HepG2 (cell line): ENCODE data around the gene TK2.
A peak's percentile ranks its signal among the peaks of the same experiment; 100 is the strongest.

Experiments
- BHLHE40 ChIP-seq: IDR thresholded peaks from 2 replicates; pipeline ENCODE4 v1.6.1; 2011; ENCODE audit warnings: low read length, improper control_type of control experiment
- EP300 ChIP-seq, 3 experiments: sonication (generic) in 1 of 3; formaldehyde crosslinking in 1 of 3; IDR thresholded peaks; 2 replicates each; pipeline versions ENCODE4 v1.5.1 to v1.6.1; 2011 to 2020; ENCODE audit warnings: low read depth in 2 of 3, low read length in 2 of 3, borderline replicate concordance in 1 of 3, improper control_type of control experiment in 1 of 3, mild to moderate bottlenecking in 1 of 3, missing genetic modification reagents in 1 of 3, moderate library complexity in 1 of 3
- POLR2A ChIP-seq, 2 experiments: IDR thresholded peaks; 2 replicates each; pipeline ENCODE4 v1.6.1; 2011; ENCODE audit warnings: low read depth in 2 of 2, low read length in 2 of 2, mild to moderate bottlenecking in 1 of 2, moderate library complexity in 1 of 2; ENCODE audit not compliant: insufficient read depth in 1 of 2
- TAF1 ChIP-seq: sonication (generic); formaldehyde crosslinking; IDR thresholded peaks from 2 replicates; pipeline ENCODE4 v1.4.0; 2020; ENCODE audit warnings: missing genetic modification reagents
- YY1 ChIP-seq: IDR thresholded peaks from 2 replicates; pipeline ENCODE4 v1.6.1; 2011; ENCODE audit warnings: low read length, low read depth, moderate library complexity, mild to moderate bottlenecking; ENCODE audit not compliant: insufficient read depth, insufficient replicate concordance
- ZFX ChIP-seq: sonication (generic); formaldehyde crosslinking; IDR thresholded peaks from 2 replicates; pipeline ENCODE4 v1.4.0; 2020; ENCODE audit warnings: mild to moderate bottlenecking, low read depth, missing genetic modification reagents, moderate library complexity
- ZNF12 ChIP-seq: sonication (generic); formaldehyde crosslinking; IDR thresholded peaks from 2 replicates; pipeline ENCODE4 v1.5.0; 2020; ENCODE audit warnings: missing genetic modification reagents
- ZNF563 ChIP-seq: sonication (generic); formaldehyde crosslinking; IDR thresholded peaks from 2 replicates; pipeline ENCODE4 v1.8.0; 2022; ENCODE audit warnings: mild to moderate bottlenecking, moderate library complexity, missing genetic modification reagents
- ZSCAN30 ChIP-seq: sonication (generic); formaldehyde crosslinking; IDR thresholded peaks from 2 replicates; pipeline ENCODE4 v1.5.0; 2020; ENCODE audit warnings: mild to moderate bottlenecking, missing genetic modification reagents
- TF ChIP-seq, protein P1 (sequence below): IDR thresholded peaks from 2 replicates; pipeline ENCODE4 v1.6.1; 2016; ENCODE audit warnings: low read depth, borderline replicate concordance
- TF ChIP-seq, protein P2 (sequence below): sonication (generic); formaldehyde crosslinking; IDR thresholded peaks from 2 replicates; pipeline ENCODE4 v1.5.0; 2020; ENCODE audit warnings: mild to moderate bottlenecking, missing genetic modification reagents, moderate library complexity
- TF ChIP-seq, protein P3 (sequence below): sonication (generic); formaldehyde crosslinking; IDR thresholded peaks from 2 replicates; pipeline ENCODE4 v1.5.1; 2020; ENCODE audit warnings: missing genetic modification reagents, mild to moderate bottlenecking, borderline replicate concordance

DNA sequence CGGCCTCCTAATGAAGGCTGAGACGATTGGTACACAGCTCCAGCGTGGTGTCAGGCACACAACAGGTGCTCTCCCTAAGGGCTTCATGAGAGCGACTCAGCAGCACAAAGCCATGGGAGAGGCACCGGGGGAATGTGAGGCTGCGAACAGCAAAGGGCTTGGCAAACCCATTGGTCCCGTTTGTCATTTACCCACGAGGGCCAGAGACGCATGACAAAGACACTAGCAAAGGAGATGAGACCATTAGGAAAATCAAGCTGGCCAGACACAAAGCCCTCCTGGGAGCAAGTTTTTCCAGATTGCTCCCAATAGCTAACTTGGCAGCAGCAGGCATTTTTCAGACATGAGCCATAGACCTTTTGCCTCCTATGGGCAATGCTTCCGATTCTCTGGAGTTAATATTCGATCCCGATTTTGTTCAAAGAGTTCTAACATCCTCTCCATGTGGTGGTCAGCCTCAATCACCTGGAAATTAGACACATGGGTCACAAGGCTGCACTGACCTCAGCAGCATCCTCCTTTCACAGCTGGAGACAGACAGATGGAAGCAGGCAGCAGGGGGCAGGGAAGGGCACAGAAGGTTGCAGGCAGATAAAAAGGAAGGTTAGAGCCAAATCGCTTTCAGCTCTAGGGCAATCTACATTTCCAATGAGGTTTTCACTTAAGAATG lies 38.2 kb downstream of the TK2 start:
- no peak for TF ChIP-seq BHLHE40
- no peak for TF ChIP-seq ZNF563 (CRISPR knock-in tag)
- TF ChIP-seq, protein P1, sequence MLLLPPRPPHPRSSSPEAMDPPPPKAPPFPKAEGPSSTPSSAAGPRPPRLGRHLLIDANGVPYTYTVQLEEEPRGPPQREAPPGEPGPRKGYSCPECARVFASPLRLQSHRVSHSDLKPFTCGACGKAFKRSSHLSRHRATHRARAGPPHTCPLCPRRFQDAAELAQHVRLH (CRISPR knock-in tag), result no peak
- no peak for TF ChIP-seq TAF1 (CRISPR knock-in tag)
- TF ChIP-seq POLR2A (IDR thresholded peaks at IDR 0.05; ENCODE audit: insufficient read depth in 1 of 2, low read depth in 2 of 2, low read length in 2 of 2), result no peak
- no peak for TF ChIP-seq ZSCAN30 (CRISPR knock-in tag)
- TF ChIP-seq, protein P2, sequence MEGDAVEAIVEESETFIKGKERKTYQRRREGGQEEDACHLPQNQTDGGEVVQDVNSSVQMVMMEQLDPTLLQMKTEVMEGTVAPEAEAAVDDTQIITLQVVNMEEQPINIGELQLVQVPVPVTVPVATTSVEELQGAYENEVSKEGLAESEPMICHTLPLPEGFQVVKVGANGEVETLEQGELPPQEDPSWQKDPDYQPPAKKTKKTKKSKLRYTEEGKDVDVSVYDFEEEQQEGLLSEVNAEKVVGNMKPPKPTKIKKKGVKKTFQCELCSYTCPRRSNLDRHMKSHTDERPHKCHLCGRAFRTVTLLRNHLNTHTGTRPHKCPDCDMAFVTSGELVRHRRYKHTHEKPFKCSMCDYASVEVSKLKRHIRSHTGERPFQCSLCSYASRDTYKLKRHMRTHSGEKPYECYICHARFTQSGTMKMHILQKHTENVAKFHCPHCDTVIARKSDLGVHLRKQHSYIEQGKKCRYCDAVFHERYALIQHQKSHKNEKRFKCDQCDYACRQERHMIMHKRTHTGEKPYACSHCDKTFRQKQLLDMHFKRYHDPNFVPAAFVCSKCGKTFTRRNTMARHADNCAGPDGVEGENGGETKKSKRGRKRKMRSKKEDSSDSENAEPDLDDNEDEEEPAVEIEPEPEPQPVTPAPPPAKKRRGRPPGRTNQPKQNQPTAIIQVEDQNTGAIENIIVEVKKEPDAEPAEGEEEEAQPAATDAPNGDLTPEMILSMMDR (CRISPR knock-in tag), result peak; percentile 38; the same call in 1 of the 2 replicates
- TF ChIP-seq ZNF12, result no peak
- no peak for TF ChIP-seq EP300 (IDR thresholded peaks at IDR 0.05; ENCODE audit: low read depth in 2 of 2, low read length in 2 of 2)
- TF ChIP-seq EP300 (CRISPR knock-in tag; IDR thresholded peaks at IDR 0.05; ENCODE audit: borderline replicate concordance), result no peak
- TF ChIP-seq ZFX (CRISPR knock-in tag), result no peak
- no peak for TF ChIP-seq YY1
- TF ChIP-seq, protein P3, sequence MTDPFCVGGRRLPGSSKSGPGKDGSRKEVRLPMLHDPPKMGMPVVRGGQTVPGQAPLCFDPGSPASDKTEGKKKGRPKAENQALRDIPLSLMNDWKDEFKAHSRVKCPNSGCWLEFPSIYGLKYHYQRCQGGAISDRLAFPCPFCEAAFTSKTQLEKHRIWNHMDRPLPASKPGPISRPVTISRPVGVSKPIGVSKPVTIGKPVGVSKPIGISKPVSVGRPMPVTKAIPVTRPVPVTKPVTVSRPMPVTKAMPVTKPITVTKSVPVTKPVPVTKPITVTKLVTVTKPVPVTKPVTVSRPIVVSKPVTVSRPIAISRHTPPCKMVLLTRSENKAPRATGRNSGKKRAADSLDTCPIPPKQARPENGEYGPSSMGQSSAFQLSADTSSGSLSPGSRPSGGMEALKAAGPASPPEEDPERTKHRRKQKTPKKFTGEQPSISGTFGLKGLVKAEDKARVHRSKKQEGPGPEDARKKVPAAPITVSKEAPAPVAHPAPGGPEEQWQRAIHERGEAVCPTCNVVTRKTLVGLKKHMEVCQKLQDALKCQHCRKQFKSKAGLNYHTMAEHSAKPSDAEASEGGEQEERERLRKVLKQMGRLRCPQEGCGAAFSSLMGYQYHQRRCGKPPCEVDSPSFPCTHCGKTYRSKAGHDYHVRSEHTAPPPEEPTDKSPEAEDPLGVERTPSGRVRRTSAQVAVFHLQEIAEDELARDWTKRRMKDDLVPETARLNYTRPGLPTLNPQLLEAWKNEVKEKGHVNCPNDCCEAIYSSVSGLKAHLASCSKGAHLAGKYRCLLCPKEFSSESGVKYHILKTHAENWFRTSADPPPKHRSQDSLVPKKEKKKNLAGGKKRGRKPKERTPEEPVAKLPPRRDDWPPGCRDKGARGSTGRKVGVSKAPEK (CRISPR knock-in tag), result no peak
